Naive thymus-derived CD8-positive, alpha-beta T cell (primary cell): ENCODE data around the gene HEMK1. TPM values are rescaled to one million over a fixed set of nuclear protein-coding genes. Genes with fewer than 3 reads are reported as not detected.
A peak's percentile ranks its signal among the peaks of the same experiment; 100 is the strongest.

Experiments used
- ATAC-seq, 2 donors: fragments of 150-1000 bp; cut with Tn5 transposase in 1 of 2; sonication (Bioruptor Pico), chemical (Tn5 transposase) in 1 of 2; 1 replicate in 1 of 2; 2 replicates in 1 of 2; pipeline ENCODE4 v1.10.0; 2021; ENCODE audit warnings: mild to moderate bottlenecking in 2 of 2, moderate library complexity in 2 of 2
- POLR2A ChIA-PET: fragments of 350-600 bp; sonication (Branson Sonifier 250); formaldehyde crosslinking; loops from one replicate; lab custom pipeline; 2021; ENCODE audit warnings: antibody characterized with exemption; lab: Charles Lee
- DNase-seq, 10 donors: peaks; one replicate each; pipeline versions ENCODE4 v3.0.0 to v3.0.0-alpha.2; 2020 to 2022
- H3K27ac Mint-ChIP-seq, 10 donors: one replicate each; pipeline ENCODE4 v1.8.0; 2020 to 2022; ENCODE audit warnings: mild to moderate bottlenecking in 10 of 10, mixed read lengths in 10 of 10, moderate library complexity in 4 of 10, inconsistent platforms in 1 of 10
- H3K27me3 Mint-ChIP-seq, 5 donors: one replicate each; pipeline ENCODE4 v1.8.0; 2021 to 2022; ENCODE audit warnings: mixed read lengths in 5 of 5
- H3K36me3 Mint-ChIP-seq, 3 donors: one replicate each; pipeline ENCODE4 v1.8.0; 2020 to 2022; ENCODE audit warnings: mixed read lengths in 3 of 3, mild to moderate bottlenecking in 2 of 3, inconsistent platforms in 1 of 3
- H3K4me1 Mint-ChIP-seq, 4 donors: one replicate each; pipeline ENCODE4 v1.8.0; 2021 to 2022; ENCODE audit warnings: mixed read lengths in 4 of 4
- H3K4me3 Mint-ChIP-seq, 10 donors: one replicate each; pipeline ENCODE4 v1.8.0; 2020 to 2022; ENCODE audit warnings: mild to moderate bottlenecking in 10 of 10, mixed read lengths in 10 of 10, moderate library complexity in 6 of 10, inconsistent platforms in 1 of 10
- H3K9me3 Mint-ChIP-seq, 9 donors: one replicate each; pipeline ENCODE4 v1.8.0; 2020 to 2022; ENCODE audit warnings: mixed read lengths in 9 of 9, mild to moderate bottlenecking in 3 of 9, inconsistent platforms in 1 of 9, moderate library complexity in 1 of 9
- polyA plus RNA-seq, 3 donors: library from polyadenylated mRNA; unstranded; fragments of 300-500 nt; fragmentation: Illumina TruSeq; gene quantifications; one replicate each; pipeline ENCODE4 v1.2.3, GENCODE V29; 2021
- total RNA-seq, 8 experiments: library from RNA in 2 of 8; stranded (reverse) in 2 of 8; gene quantifications; one replicate each; pipeline ENCODE4 v1.2.3 and lab custom pipeline; 2021 to 2026

The HEMK1 gene
- total and polyA plus RNA-seq, 5 experiments from 2014 or later = 20.2 to 67.1 (median 43.1) TPM

- DNase-seq (no peak), ATAC-seq (no peak)
- POLR2A ChIA-PET = interaction anchor here (1.2 kb wide), 1 partner anchor 16 kb away, joined by 4 read pairs; the partner anchor contains the start of gene MAPKAPK3
- peaks cover 0 to 22% (median 0%) of the 10 kb centered on the region in 3 donors for H3K36me3 Mint-ChIP-seq
- H3K27ac Mint-ChIP-seq = peak overlapping the region in 8 of 10 donors; percentile 54 to 86 (median 76)
- H3K9me3 Mint-ChIP-seq = no peaks in the 10 kb centered on the region
- H3K4me3 Mint-ChIP-seq = peak overlapping the region in 4 of 10 donors; percentile 4 to 75 (median 30)
- peaks cover 57 to 92% (median 89%) of the 10 kb centered on the region in 4 donors for H3K4me1 Mint-ChIP-seq
- no peaks in the 10 kb centered on the region for H3K27me3 Mint-ChIP-seq
Measured at GRCh38 chr3:50633230-50633790, 64.0 kb downstream of the HEMK1 start.

- ATAC-seq (no peak), DNase-seq (no peak)
- peaks cover 54 to 81% (median 78%) of the 10 kb centered on the region in 4 donors for H3K4me1 Mint-ChIP-seq
- peak overlapping the region in 2 of 10 donors; percentile 30 to 39 for H3K4me3 Mint-ChIP-seq
- no peaks in the 10 kb centered on the region for H3K9me3 Mint-ChIP-seq
- peak overlapping the region in 5 of 10 donors; percentile 15 to 75 (median 68) for H3K27ac Mint-ChIP-seq
- POLR2A ChIA-PET = interaction anchor here (0.7 to 1.3 kb wide), 3 partner anchors 8 to 19 kb away, joined by 3 to 5 read pairs (median 3); no protein-coding TSS in a partner anchor
- no peaks in the 10 kb centered on the region for H3K27me3 Mint-ChIP-seq
- peaks cover 0 to 21% (median 0%) of the 10 kb centered on the region in 3 donors for H3K36me3 Mint-ChIP-seq
Measured at GRCh38 chr3:50635066-50635465, 65.7 kb downstream of the HEMK1 start.

GRCh38 chr3:50637011-50637410 lies 67.7 kb downstream of the HEMK1 start:
- H3K27me3 Mint-ChIP-seq = no peaks in the 10 kb centered on the region
- DNase-seq (no peak), ATAC-seq (no peak)
- peaks cover 0 to 29% (median 6%) of the 10 kb centered on the region in 3 donors for H3K36me3 Mint-ChIP-seq
- POLR2A ChIA-PET = interaction anchor here (0.5 to 1.1 kb wide), 3 partner anchors 21 to 1476 kb away, joined by 3 to 9 read pairs (median 4); partner anchors contain the start of gene MAPKAPK3
- peak overlapping the region in 1 of 10 donors; percentile 50 for H3K4me3 Mint-ChIP-seq
- no peaks in the 10 kb centered on the region for H3K9me3 Mint-ChIP-seq
- peaks cover 44 to 63% (median 58%) of the 10 kb centered on the region in 4 donors for H3K4me1 Mint-ChIP-seq
- peak overlapping the region in 5 of 10 donors; percentile 75 to 85 (median 77) for H3K27ac Mint-ChIP-seq

- Mint-ChIP-seq H3K4me1 (peaks cover 38 to 54% (median 49%) of the 10 kb centered on the region in 4 donors), H3K27ac (peak overlapping the region in 9 of 10 donors; percentile 75 to 93 (median 83)), H3K9me3 (no peaks in the 10 kb centered on the region), H3K27me3 (no peaks in the 10 kb centered on the region), H3K4me3 (peak overlapping the region in 1 of 10 donors; percentile 30), H3K36me3 (peaks cover 0 to 36% (median 6%) of the 10 kb centered on the region in 3 donors)
- DNase-seq (no peak), ATAC-seq (no peak)
- POLR2A ChIA-PET = no interaction called here
Measured at GRCh38 chr3:50637945-50638344, 68.6 kb downstream of the HEMK1 start.

GRCh38 chr3:50639055-50639494 lies 69.8 kb downstream of the HEMK1 start:
- H3K27me3 Mint-ChIP-seq = no peaks in the 10 kb centered on the region
- H3K36me3 Mint-ChIP-seq = peaks cover 0 to 44% (median 6%) of the 10 kb centered on the region in 3 donors
- ATAC-seq (no peak), DNase-seq (no peak)
- H3K4me1 Mint-ChIP-seq = peaks cover 27 to 42% (median 37%) of the 10 kb centered on the region in 4 donors
- H3K4me3 Mint-ChIP-seq = no peak overlapping the region
- POLR2A ChIA-PET = no interaction called here
- H3K27ac Mint-ChIP-seq = peak overlapping the region in 8 of 10 donors; percentile 33 to 87 (median 51)
- H3K9me3 Mint-ChIP-seq = no peaks in the 10 kb centered on the region

- no peak overlapping the region for H3K4me3 Mint-ChIP-seq
- no peak overlapping the region for H3K27ac Mint-ChIP-seq
- H3K9me3 Mint-ChIP-seq = no peaks in the 10 kb centered on the region
- no peak for DNase-seq
- H3K4me1 Mint-ChIP-seq = peaks cover 9 to 17% (median 13%) of the 10 kb centered on the region in 4 donors
- POLR2A ChIA-PET = no interaction called here
- H3K27me3 Mint-ChIP-seq = no peaks in the 10 kb centered on the region
- ATAC-seq = no peak
- peaks cover 0 to 70% (median 6%) of the 10 kb centered on the region in 3 donors for H3K36me3 Mint-ChIP-seq
Measured at GRCh38 chr3:50642382-50642781, 73.1 kb downstream of the HEMK1 start.

GRCh38 chr3:50644561-50644960 lies 75.2 kb downstream of the HEMK1 start:
- POLR2A ChIA-PET = interaction anchor here (0.5 kb wide), 1 partner anchor 539 kb away, joined by 4 read pairs; no protein-coding TSS in a partner anchor
- H3K9me3 Mint-ChIP-seq = no peaks in the 10 kb centered on the region
- peaks cover 0 to 81% (median 6%) of the 10 kb centered on the region in 3 donors for H3K36me3 Mint-ChIP-seq

GRCh38 chr3:50645378-50645777 lies 76.1 kb downstream of the HEMK1 start:
- Mint-ChIP-seq H3K36me3 (peaks cover 0 to 80% (median 6%) of the 10 kb centered on the region in 3 donors), H3K27me3 (no peaks in the 10 kb centered on the region), H3K27ac (peak overlapping the region in 2 of 10 donors; percentile 29 to 71), H3K4me3 (no peak overlapping the region), H3K4me1 (peaks cover 0 to 2% (median under 1%) of the 10 kb centered on the region in 4 donors), H3K9me3 (no peaks in the 10 kb centered on the region)
- DNase-seq (no peak), ATAC-seq (no peak)
- POLR2A ChIA-PET = interaction anchor here (0.6 to 0.7 kb wide), 2 partner anchors 44 to 110 kb away, joined by 3 read pairs; no protein-coding TSS in a partner anchor

More at GRCh38 chr3:50644561-50644960, 75.2 kb downstream of the HEMK1 start:
- Mint-ChIP-seq H3K27me3 (no peaks in the 10 kb centered on the region), H3K27ac (peak overlapping the region in 1 of 10 donors; percentile 58), H3K4me3 (no peak overlapping the region), H3K4me1 (peaks cover 0 to 2% (median under 1%) of the 10 kb centered on the region in 4 donors)
- no peak for ATAC-seq
- no peak for DNase-seq

Other genes with a start within 250 kb of the HEMK1 start
- 1 to 10 TPM; 2.0 to 2.5 TPM for gene HYAL2, start 246.8 kb upstream of the HEMK1 start, total RNA-seq
- gene HYAL2, start 246.8 kb upstream of the HEMK1 start, polyA plus RNA-seq = 1 to 10 TPM; 1.8 to 6.1 (median 3.4) TPM
- gene TUSC2, start 241.3 kb upstream of the HEMK1 start, total RNA-seq = 10 to 100 TPM; 21.8 to 22.7 TPM
- gene TUSC2, start 241.3 kb upstream of the HEMK1 start, polyA plus RNA-seq = 10 to 100 TPM; 48.4 to 54.3 (median 53.7) TPM
- 10 to 100 TPM; 67.3 to 70.8 TPM for gene RASSF1, start 228.7 kb upstream of the HEMK1 start, total RNA-seq
- 10 to 100 TPM; 50.8 to 87.6 (median 68.1) TPM for gene RASSF1, start 228.7 kb upstream of the HEMK1 start, polyA plus RNA-seq
- 1 to 10 TPM; 3.6 to 4.0 TPM for gene ZMYND10, start 223.8 kb upstream of the HEMK1 start, total RNA-seq
- gene ZMYND10, start 223.8 kb upstream of the HEMK1 start, polyA plus RNA-seq = not detected
- 10 to 100 TPM; 52.8 to 63.8 TPM for gene NPRL2, start 218.7 kb upstream of the HEMK1 start, total RNA-seq
- 10 to 100 TPM; 36.2 to 45.3 (median 36.4) TPM for gene NPRL2, start 218.7 kb upstream of the HEMK1 start, polyA plus RNA-seq
- 10 to 100 TPM; 29.7 to 34.5 TPM for gene CYB561D2, start 218.7 kb upstream of the HEMK1 start, total RNA-seq
- 10 to 100 TPM; 45.5 to 48.2 (median 47.7) TPM for gene CYB561D2, start 218.7 kb upstream of the HEMK1 start, polyA plus RNA-seq
- 10 to 100 TPM; 28.7 to 29.8 TPM for gene TMEM115, start 210.0 kb upstream of the HEMK1 start, total RNA-seq
- gene TMEM115, start 210.0 kb upstream of the HEMK1 start, polyA plus RNA-seq = 10 to 100 TPM; 15.2 to 29.2 (median 20.3) TPM
- 1 to 10 TPM; 4.0 to 4.9 TPM for gene CACNA2D2, start 65.9 kb upstream of the HEMK1 start, total RNA-seq
- gene CACNA2D2, start 65.9 kb upstream of the HEMK1 start, polyA plus RNA-seq = 1 to 10 TPM in 1 of 3 donors, under 1 TPM in 2; 0.40 to 1.5 (median 0.40) TPM
- gene C3orf18, start 1.8 kb upstream of the HEMK1 start, total RNA-seq = 10 to 100 TPM; 17.7 to 18.4 TPM
- 10 to 100 TPM; 14.1 to 17.3 (median 14.2) TPM for gene C3orf18, start 1.8 kb upstream of the HEMK1 start, polyA plus RNA-seq
- gene CISH, start 42.3 kb downstream of the HEMK1 start, total RNA-seq = 1 to 10 TPM; 8.1 to 8.8 TPM
- 100 to 1,000 TPM in 2 of 3 donors, 10 to 100 TPM in 1; 16.3 to 135 (median 100) TPM for gene CISH, start 42.3 kb downstream of the HEMK1 start, polyA plus RNA-seq
- 10 to 100 TPM; 27.5 TPM for gene MAPKAPK3, start 47.6 kb downstream of the HEMK1 start, total RNA-seq
- gene MAPKAPK3, start 47.6 kb downstream of the HEMK1 start, polyA plus RNA-seq = 10 to 100 TPM; 42.4 to 48.2 (median 48.1) TPM
- gene DOCK3, start 105.4 kb downstream of the HEMK1 start, total RNA-seq = 1 to 10 TPM; 1.5 to 1.9 TPM
- under 1 TPM; 0.14 to 0.63 (median 0.22) TPM for gene DOCK3, start 105.4 kb downstream of the HEMK1 start, polyA plus RNA-seq